Tibial nerve (tissue), 4 donors: ENCODE data around the gene RGS7. TPM values are rescaled to one million over a fixed set of nuclear protein-coding genes. Genes with fewer than 3 reads are reported as not detected.

Experiments
- DNase-seq, 2 donors: peaks; one replicate each; pipeline ENCODE4 v3.0.0-alpha.2; 2019; ENCODE audit warnings: low spot score in 2 of 2
- H3K27ac ChIP-seq, 4 donors: fragments of 200-600 bp; sonication (generic) in 3 of 4; one replicate each; pipeline ENCODE4 v1.5.1; 2017 to 2019; ENCODE audit warnings: mild to moderate bottlenecking in 1 of 4
- H3K27me3 ChIP-seq, 2 donors: fragments of 200-600 bp; sonication (generic) in 1 of 2; one replicate each; pipeline versions ENCODE4 v1.5.1 to v1.6.0; 2017 to 2019
- H3K36me3 ChIP-seq, 3 donors: fragments of 200-600 bp; sonication (generic); one replicate each; pipeline ENCODE4 v1.5.1; 2018 to 2019
- H3K4me1 ChIP-seq, 4 donors: fragments of 200-600 bp; sonication (generic) in 3 of 4; one replicate each; pipeline ENCODE4 v1.5.1; 2017 to 2019
- H3K4me3 ChIP-seq, 4 donors: fragments of 200-600 bp; sonication (generic) in 3 of 4; one replicate each; pipeline ENCODE4 v1.5.1; 2017 to 2019; ENCODE audit warnings: mild to moderate bottlenecking in 1 of 4, moderate library complexity in 1 of 4
- H3K9me3 ChIP-seq, 4 donors: fragments of 200-600 bp; sonication (generic) in 3 of 4; one replicate each; pipeline ENCODE4 v1.5.1; 2017 to 2019
- CTCF ChIP-seq, 5 experiments: fragments of 200-600 bp in 3 of 5; fragments of 450-650 bp in 2 of 5; sonication (generic) in 3 of 5; IDR thresholded peaks; one replicate each; pipeline ENCODE4 v1.5.1; 2016 to 2019; ENCODE audit warnings: antibody characterized with exemption in 5 of 5, mild to moderate bottlenecking in 3 of 5, moderate library complexity in 2 of 5
- EP300 ChIP-seq, 2 donors: sonication (generic); formaldehyde crosslinking; IDR thresholded peaks; one replicate each; pipeline ENCODE4 v1.6.1; 2017; ENCODE audit warnings: antibody characterized with exemption in 2 of 2, mild to moderate bottlenecking in 1 of 2
- POLR2A ChIP-seq, 2 donors: fragments of 450-650 bp; IDR thresholded peaks; one replicate each; pipeline ENCODE4 v1.6.1; 2017; ENCODE audit warnings: antibody characterized with exemption in 2 of 2, mild to moderate bottlenecking in 2 of 2, moderate library complexity in 2 of 2
- WGBS, 2 donors: methylation state at CpG; one replicate each; pipeline ENCODE4 v1.1.5; 2018; 5-methylcytosine and 5-hydroxymethylcytosine counted together
- total RNA-seq, 4 donors: library from RNA; depleted of rRNA; stranded (reverse); fragments of >200 nt; gene quantifications; one replicate each; pipeline ENCODE4 v1.1.0, GENCODE V29; 2016

RGS7 gene
- total RNA-seq, 4 donors from 2014 or later: 0.39 to 1.5 (median 1.0) TPM; not detected in 1

GRCh38 chr1:241077386-241078147, 279.4 kb downstream of the RGS7 start:
- Histone ChIP-seq H3K27me3 (no peaks in the 10 kb centered on the region), H3K9me3 (no peaks in the 10 kb centered on the region), H3K4me3 (peak overlapping the region in 2 of 4 donors; percentile 14 to 26), H3K36me3 (no peaks in the 10 kb centered on the region), H3K4me1 (peaks cover 0 to 10% (median 0%) of the 10 kb centered on the region in 4 donors), H3K27ac (peak overlapping the region; percentile 31 to 89 (median 76))
- DNase-seq: no peak
- 33 to 34% methylated on average over 11 of the region's 11 CpGs for WGBS, 2 donors
- TF ChIP-seq EP300 (IDR thresholded peaks at IDR 0.05) (no peak), CTCF (IDR thresholded peaks at IDR 0.05) (no peak), POLR2A (IDR thresholded peaks at IDR 0.05) (no peak)

GRCh38 chr1:241074507-241074906, 282.5 kb downstream of the RGS7 start:
- DNase-seq: no peak
- H3K4me3 ChIP-seq: no peak overlapping the region
- no peaks in the 10 kb centered on the region for H3K9me3 ChIP-seq
- TF ChIP-seq EP300 (IDR thresholded peaks at IDR 0.05) (no peak), CTCF (IDR thresholded peaks at IDR 0.05) (no peak), POLR2A (IDR thresholded peaks at IDR 0.05) (no peak)
- H3K36me3 ChIP-seq: no peaks in the 10 kb centered on the region
- H3K4me1 ChIP-seq: peaks cover 0 to 10% (median 0%) of the 10 kb centered on the region in 4 donors
- no peaks in the 10 kb centered on the region for H3K27me3 ChIP-seq
- no peak overlapping the region for H3K27ac ChIP-seq
- WGBS, 2 donors: 63 to 72% methylated on average over 6 of the region's 6 CpGs

- 60 to 65% methylated on average over 2 of the region's 2 CpGs for WGBS, 2 donors
- no peaks in the 10 kb centered on the region for H3K4me1 ChIP-seq
- H3K4me3 ChIP-seq: no peak overlapping the region
- no peaks in the 10 kb centered on the region for H3K9me3 ChIP-seq
- H3K27ac ChIP-seq: no peak overlapping the region
- H3K27me3 ChIP-seq: no peaks in the 10 kb centered on the region
- TF ChIP-seq EP300 (IDR thresholded peaks at IDR 0.05) (no peak), CTCF (IDR thresholded peaks at IDR 0.05) (no peak), POLR2A (IDR thresholded peaks at IDR 0.05) (no peak)
- no peak for DNase-seq
- no peaks in the 10 kb centered on the region for H3K36me3 ChIP-seq
Measured at GRCh38 chr1:241068359-241068758, 288.6 kb downstream of the RGS7 start.

DNA sequence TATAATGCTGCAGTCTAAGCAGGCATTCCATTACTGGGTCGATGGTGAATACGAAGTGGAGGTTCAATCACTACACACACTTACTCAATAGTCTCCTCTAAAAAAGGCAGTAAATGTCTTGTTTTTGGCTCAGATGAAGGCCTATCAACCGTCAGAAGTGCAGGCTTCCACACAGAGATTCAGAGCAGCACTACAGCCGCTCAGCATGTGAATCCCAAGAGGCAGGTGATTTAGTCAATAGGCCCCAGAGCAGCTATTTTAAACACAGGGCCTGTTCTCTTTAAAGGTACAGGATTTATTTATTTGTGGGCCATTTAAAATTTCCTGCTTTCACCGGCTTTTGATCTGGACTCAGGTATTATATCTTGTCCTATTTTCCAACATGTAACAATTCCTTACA, 293.7 kb downstream of the RGS7 start:
- Histone ChIP-seq H3K27ac (no peak overlapping the region), H3K36me3 (no peaks in the 10 kb centered on the region), H3K4me1 (no peaks in the 10 kb centered on the region), H3K27me3 (no peaks in the 10 kb centered on the region), H3K9me3 (no peaks in the 10 kb centered on the region), H3K4me3 (no peak overlapping the region)
- no peak for DNase-seq
- no peak for TF ChIP-seq POLR2A (IDR thresholded peaks at IDR 0.05)
- 51 to 55% methylated on average over 5 of the region's 5 CpGs for WGBS, 2 donors

DNA sequence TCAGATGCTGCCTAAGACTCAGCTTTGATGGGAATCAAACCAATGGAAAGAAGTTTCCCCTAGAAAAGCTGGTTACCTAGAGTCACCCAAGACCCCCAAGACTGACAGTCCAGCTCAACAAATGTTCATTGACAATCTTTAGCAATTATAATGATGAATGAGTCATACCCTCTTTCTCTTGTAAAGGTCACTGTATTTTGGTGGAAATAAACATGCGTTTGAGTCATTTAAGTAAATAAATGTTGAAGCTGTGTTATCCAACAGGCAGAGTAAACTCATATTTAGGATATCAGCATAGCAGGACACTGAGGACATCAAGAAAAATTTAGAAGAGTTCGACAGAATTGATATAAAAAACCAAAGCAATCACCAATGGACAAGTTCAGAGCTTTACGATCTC, 295.9 kb downstream of the RGS7 start:
- H3K9me3 ChIP-seq: no peaks in the 10 kb centered on the region
- H3K4me3 ChIP-seq: no peak overlapping the region
- 78 to 82% methylated on average over 3 of the region's 3 CpGs for WGBS, 2 donors
- H3K4me1 ChIP-seq: no peaks in the 10 kb centered on the region
- no peak for DNase-seq
- no peaks in the 10 kb centered on the region for H3K36me3 ChIP-seq
- no peaks in the 10 kb centered on the region for H3K27me3 ChIP-seq
- TF ChIP-seq CTCF (IDR thresholded peaks at IDR 0.05): no peak
- TF ChIP-seq POLR2A (IDR thresholded peaks at IDR 0.05): no peak
- no peak for TF ChIP-seq EP300 (IDR thresholded peaks at IDR 0.05)
- H3K27ac ChIP-seq: no peak overlapping the region
